ENCODE measurements around the gene NXPE2. TPM values are rescaled to one million over a fixed set of nuclear protein-coding genes. Genes with fewer than 3 reads are reported as not detected.

Gene NXPE2
- polyA plus RNA-seq, 1 of the 3 experiments (the other 2 are of a cell fraction): not detected

GRCh38 chr11:114738954-114739353 is 60.6 kb downstream of the NXPE2 start:
- POLR2A ChIA-PET: no interaction called here
- H3K9ac ChIP-seq: no peak overlapping the region
- no peaks in the 10 kb centered on the region for H3F3A ChIP-seq (replicated peaks; ENCODE audit: insufficient read depth)
- H3K27ac ChIP-seq (ENCODE audit: low read depth in 2 of 2, low read length in 1 of 2): no peak overlapping the region
- no peaks in the 10 kb centered on the region for H3K9me2 ChIP-seq
- no peak overlapping the region for H2AFZ ChIP-seq (ENCODE audit: low read depth)
- no peaks in the 10 kb centered on the region for H3K9me3 ChIP-seq
- no peaks in the 10 kb centered on the region for H3K79me2 ChIP-seq (ENCODE audit: insufficient read depth)
- no peaks in the 10 kb centered on the region for H3K4me1 ChIP-seq (ENCODE audit: control insufficient read depth in 1 of 2, insufficient read depth in 2 of 2, low read depth in 1 of 2, low read length in 1 of 2)
- no peaks in the 10 kb centered on the region for H3K36me3 ChIP-seq (replicated peaks in 1 of 2; ENCODE audit: control insufficient read depth in 1 of 2, insufficient read depth in 2 of 2, low read length in 1 of 2)
- DNase-seq: peak; percentile 44
- no peaks in the 10 kb centered on the region for H3K27me3 ChIP-seq (ENCODE audit: insufficient read depth)
- no peak for TF ChIP-seq ELF1 (IDR thresholded peaks at IDR 0.05)
- TF ChIP-seq TEAD4 (IDR thresholded peaks at IDR 0.05; ENCODE audit: borderline replicate concordance, insufficient read depth): no peak
- TF ChIP-seq RAD21 (IDR thresholded peaks at IDR 0.05; ENCODE audit: low read length): peak; percentile 85
- TF ChIP-seq TAF1 (IDR thresholded peaks at IDR 0.05; ENCODE audit: borderline replicate concordance, low read depth, low read length): no peak
- no peak for TF ChIP-seq EP300 (IDR thresholded peaks at IDR 0.05; ENCODE audit: borderline replicate concordance in 1 of 2, low read depth in 1 of 2, low read length in 1 of 2)
- TF ChIP-seq SMC3 (IDR thresholded peaks at IDR 0.05; ENCODE audit: low read depth, low read length): peak; percentile 65
- no peak for TF ChIP-seq REST (IDR thresholded peaks at IDR 0.05; ENCODE audit: low read depth, low read length)
- peak; percentile 71 for TF ChIP-seq CTCF (IDR thresholded peaks at IDR 0.05)
- H4K20me1 ChIP-seq (ENCODE audit: insufficient read depth): no peaks in the 10 kb centered on the region
- CTCF ChIA-PET: interaction anchor here (0.6 to 2.6 kb wide), 28 partner anchors 9 to 1953 kb away, joined by 3 to 13 read pairs (median 4); partner anchors contain the start of gene NXPE2
- no peak overlapping the region for H3K4me3 ChIP-seq (ENCODE audit: low read depth in 2 of 2, low read length in 1 of 2)
- no peak overlapping the region for H3K4me2 ChIP-seq

GRCh38 chr11:114745150-114745671 is 66.9 kb downstream of the NXPE2 start:
- ChIA-PET POLR2A (no interaction called here), CTCF (interaction anchor here (0.7 to 1.5 kb wide), 2 partner anchors 10 to 29 kb away, joined by 3 to 6 read pairs; no protein-coding TSS in a partner anchor)
- Histone ChIP-seq H3K9me3 (no peaks in the 10 kb centered on the region), H3K27me3 (ENCODE audit: insufficient read depth) (no peaks in the 10 kb centered on the region), H3K79me2 (ENCODE audit: insufficient read depth) (no peaks in the 10 kb centered on the region), H3K36me3 (replicated peaks in 1 of 2; ENCODE audit: control insufficient read depth in 1 of 2, insufficient read depth in 2 of 2, low read length in 1 of 2) (no peaks in the 10 kb centered on the region), H3F3A (replicated peaks; ENCODE audit: insufficient read depth) (no peaks in the 10 kb centered on the region), H3K27ac (ENCODE audit: low read depth in 2 of 2, low read length in 1 of 2) (no peak overlapping the region), H3K9ac (no peak overlapping the region), H3K9me2 (no peaks in the 10 kb centered on the region), H2AFZ (ENCODE audit: low read depth) (no peak overlapping the region), H3K4me2 (no peak overlapping the region), H3K4me3 (ENCODE audit: low read depth in 2 of 2, low read length in 1 of 2) (no peak overlapping the region), H4K20me1 (ENCODE audit: insufficient read depth) (no peaks in the 10 kb centered on the region), H3K4me1 (ENCODE audit: control insufficient read depth in 1 of 2, insufficient read depth in 2 of 2, low read depth in 1 of 2, low read length in 1 of 2) (no peaks in the 10 kb centered on the region)
- no peak for DNase-seq
- 26% methylated on average over 2 of the region's 2 CpGs for WGBS (ENCODE audit: low lambda C conversion rate)
- TF ChIP-seq FOXJ3 (CRISPR knock-in tag; IDR thresholded peaks at IDR 0.05): no peak
- no peak for TF ChIP-seq TCF12 (IDR thresholded peaks at IDR 0.05)
- no peak for TF ChIP-seq RFX5 (IDR thresholded peaks at IDR 0.05; ENCODE audit: low read length)
- no peak for TF ChIP-seq MAX (IDR thresholded peaks at IDR 0.05; ENCODE audit: low read depth)
- no peak for TF ChIP-seq MEF2A (IDR thresholded peaks at IDR 0.05; ENCODE audit: borderline replicate concordance, low read depth)
- TF ChIP-seq TEAD4 (IDR thresholded peaks at IDR 0.05; ENCODE audit: borderline replicate concordance, insufficient read depth): no peak
- no peak for TF ChIP-seq PBX3 (IDR thresholded peaks at IDR 0.05)
- no peak for TF ChIP-seq RAD21 (IDR thresholded peaks at IDR 0.05; ENCODE audit: low read length)
- no peak for TF ChIP-seq SMC3 (IDR thresholded peaks at IDR 0.05; ENCODE audit: low read depth, low read length)
- no peak for TF ChIP-seq USF2 (IDR thresholded peaks at IDR 0.05; ENCODE audit: borderline replicate concordance, low read depth, low read length)
- no peak for TF ChIP-seq RCOR1 (IDR thresholded peaks at IDR 0.05; ENCODE audit: low read length)
- TF ChIP-seq CTCF (IDR thresholded peaks at IDR 0.05): no peak
